ENCODE data around the gene CCDC102B. TPM values are rescaled to one million over a fixed set of nuclear protein-coding genes. Genes with fewer than 3 reads are reported as not detected.

Gene CCDC102B
- polyA plus RNA-seq, result 25.6 and 26.7 TPM in 2 replicates

GRCh38 chr18:68797871-68798270 is at the start of gene CCDC102B:
Gene CCDC102B, plus strand, starts transcription at chr18:68798080. Its CDS starts 38,684 bp downstream, at chr18:68836764.

Other genes with a start within 250 kb of the CCDC102B start
- gene TMX3, start 83.0 kb upstream of the CCDC102B start, polyA plus RNA-seq, result 64.2 and 76.2 TPM in 2 replicates